Anterior cingulate cortex (tissue), 58 donors: ENCODE data around the gene ZCCHC4.

Experiments
- DNase-seq, 58 donors: peaks; one replicate each; lab custom pipeline; 2025; lab: John Stamatoyannopoulos, UW

Gene ZCCHC4

DNA sequence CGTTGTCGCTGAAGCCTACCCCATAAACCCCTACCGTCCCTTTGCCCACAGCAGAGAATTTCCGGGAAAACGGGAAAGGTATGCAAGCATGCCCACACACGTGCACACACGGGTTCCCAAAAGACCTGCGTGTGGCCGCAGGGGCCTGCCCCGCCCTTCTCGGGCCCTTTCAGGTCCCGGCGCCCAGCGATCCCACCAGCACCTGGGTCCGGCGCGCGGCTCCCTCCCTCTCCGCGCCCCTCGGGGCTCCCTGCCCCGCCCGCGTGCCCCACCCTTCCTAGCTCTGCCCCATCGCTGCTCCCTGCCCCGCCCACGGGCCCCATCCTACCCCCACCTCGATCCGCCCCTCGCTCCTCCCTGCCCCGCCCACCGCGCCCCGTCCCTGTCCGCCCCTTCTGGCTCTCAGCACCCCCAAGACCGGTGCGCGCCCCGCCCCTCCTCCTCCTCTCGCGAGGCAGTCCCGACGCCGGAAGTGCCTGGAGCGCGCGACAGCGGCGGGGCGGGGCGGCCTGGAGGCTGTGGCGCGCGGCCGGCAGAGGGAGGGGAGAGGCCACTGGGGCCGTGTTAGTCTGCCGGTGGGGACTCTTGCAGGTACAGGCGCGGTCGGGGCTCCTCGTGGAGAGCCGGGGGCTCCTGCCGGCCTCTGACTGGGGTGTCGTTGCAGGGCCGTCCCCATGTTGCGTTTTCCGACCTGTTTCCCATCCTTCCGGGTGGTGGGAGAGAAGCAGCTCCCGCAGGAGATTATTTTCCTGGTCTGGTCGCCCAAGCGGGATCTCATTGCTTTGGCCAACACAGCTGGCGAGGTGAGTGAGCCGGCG is 64.4 kb downstream of the ZCCHC4 start, which contains the start of gene ANAPC4:
TSS of gene ANAPC4 (plus strand) at position 510 of the 818 bp plus-strand sequence. CDS start at position 675, 165 bp downstream.
- peak; percentile 35 to 91 (median 82) for DNase-seq

DNA sequence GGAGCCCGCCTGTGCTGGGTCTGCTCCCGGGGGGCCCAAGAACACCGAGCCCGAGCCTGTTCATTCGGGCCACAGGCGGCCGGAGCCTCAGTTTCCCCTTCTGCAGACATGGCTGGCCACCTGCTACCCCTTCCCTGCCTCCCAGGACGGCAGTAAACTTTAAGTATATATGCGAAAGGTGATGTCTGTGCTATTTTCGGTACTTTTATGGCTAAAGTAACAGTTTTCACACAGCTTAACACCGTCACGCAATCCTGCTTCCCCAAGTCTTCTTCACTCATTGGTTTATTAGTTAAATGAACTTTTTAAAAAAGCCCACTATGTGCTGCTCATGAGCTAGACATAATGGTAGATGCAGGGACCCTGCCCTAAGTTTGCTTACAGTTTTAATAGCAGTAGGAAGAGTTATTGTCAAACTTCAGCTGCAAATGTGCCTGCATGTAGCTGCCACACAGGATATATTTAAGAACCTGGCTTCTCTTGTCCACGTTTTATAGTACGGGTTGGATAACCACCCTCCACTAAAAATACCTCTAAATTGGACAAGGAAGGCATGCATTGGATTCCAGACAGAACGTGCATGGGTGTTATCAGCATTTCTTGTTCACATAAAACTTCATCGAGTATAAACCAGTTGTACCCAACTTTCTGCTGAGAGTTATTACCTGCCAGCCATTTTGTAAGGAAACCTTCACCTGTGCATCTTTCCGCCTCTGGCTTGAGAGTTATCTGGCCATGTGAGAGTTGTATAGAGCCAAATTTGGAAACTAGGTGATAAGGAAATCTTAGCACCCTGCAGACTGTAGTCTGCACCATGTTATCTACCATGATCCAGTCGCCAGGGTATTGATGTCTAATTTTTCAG is 65.2 kb downstream of the ZCCHC4 start:
- peak in 2 of 58 donors; percentile 27 to 73 for DNase-seq

DNA sequence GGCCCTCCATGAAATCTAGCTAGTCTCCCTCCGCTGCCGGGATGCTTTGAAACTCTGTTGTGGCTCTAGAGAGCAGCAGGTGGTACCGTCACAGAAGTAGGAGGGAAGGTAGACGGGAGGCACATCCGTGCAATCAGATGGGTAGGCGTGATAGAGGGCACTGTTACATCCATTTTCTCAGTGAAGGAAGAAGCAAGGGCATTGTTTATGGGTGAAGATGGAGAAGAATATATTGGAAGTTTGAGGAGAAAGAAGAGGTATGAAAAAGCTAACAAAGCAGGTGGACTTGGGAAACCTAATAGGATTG is 65.8 kb downstream of the ZCCHC4 start:
- DNase-seq: no peak

DNA sequence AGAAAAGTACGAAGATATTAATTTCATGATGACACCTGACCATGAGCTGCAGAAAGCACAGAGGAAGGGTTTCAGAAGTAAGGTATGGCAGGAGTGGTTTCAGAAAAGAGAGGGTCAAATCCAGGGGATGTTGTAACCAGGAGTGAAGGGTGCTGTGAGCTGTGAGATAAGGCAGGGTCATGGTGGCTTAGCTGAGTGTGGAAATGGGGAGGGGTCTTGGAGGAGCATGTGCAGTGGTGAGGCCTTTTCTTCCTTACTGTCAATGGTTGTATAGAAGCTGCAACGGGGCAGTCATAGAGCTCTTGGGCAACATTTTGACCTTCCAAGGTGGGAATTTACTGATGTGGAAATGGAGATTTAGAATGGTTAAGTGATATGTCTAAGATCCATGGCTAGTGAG is 67.0 kb downstream of the ZCCHC4 start:
- no peak for DNase-seq

DNA sequence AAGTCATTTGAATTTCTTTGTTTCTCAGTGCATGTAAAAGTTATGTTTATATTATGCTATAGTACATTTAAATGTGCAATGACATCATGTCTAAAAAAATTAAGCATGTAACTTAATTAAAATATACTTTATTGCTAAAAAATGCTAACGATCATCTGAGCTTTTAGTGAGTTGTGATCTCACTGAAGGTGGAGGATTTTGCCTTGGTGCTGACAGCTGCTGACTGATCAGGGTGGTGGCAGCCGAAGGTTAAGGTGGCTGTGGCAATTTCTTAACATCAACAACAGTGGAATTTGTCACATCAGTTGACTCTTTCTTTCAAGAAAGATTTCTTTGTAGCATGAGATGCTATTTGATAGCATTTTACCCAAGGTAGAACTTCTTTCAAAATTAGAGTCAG is 71.1 kb downstream of the ZCCHC4 start:
- DNase-seq: no peak

DNA sequence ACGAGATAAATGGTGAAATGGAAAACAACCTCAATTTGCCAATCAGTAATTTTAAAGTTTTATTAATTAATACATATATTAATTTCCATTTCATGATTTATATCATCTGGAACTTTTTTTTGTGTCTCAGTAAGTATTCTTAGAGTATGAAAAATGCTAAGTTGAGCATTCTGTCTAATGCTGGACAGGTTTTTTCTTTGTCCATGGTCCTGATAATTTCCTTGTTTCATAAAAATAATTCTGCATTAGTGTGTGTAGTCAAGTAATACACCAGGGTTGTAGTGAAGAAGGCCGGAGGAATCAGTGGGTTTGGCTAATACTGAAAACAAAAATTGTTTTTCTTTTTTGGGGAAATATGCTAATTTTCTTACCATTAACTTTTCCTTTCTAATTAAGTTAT is 74.4 kb downstream of the ZCCHC4 start:
- no peak for DNase-seq

DNA sequence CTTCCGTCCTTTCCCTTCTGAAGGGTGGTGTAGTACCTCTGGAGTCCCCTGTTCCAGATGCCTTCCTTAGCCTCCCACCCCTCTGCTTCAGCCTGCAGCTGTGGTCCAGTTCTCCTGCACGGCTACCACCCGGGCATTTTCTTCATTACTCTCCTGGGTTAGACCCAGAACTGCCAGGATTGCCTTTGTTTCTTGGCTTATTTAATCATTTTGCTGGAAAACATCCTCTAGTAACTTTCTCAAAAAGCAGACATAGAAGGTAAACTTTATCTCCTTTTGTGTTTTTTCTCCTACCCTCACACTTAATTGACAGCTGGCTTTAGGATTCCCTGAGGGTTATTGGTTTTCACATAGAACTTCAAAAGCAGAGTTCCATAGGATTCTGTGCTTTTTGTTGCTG is 84.7 kb downstream of the ZCCHC4 start:
- no peak for DNase-seq

DNA sequence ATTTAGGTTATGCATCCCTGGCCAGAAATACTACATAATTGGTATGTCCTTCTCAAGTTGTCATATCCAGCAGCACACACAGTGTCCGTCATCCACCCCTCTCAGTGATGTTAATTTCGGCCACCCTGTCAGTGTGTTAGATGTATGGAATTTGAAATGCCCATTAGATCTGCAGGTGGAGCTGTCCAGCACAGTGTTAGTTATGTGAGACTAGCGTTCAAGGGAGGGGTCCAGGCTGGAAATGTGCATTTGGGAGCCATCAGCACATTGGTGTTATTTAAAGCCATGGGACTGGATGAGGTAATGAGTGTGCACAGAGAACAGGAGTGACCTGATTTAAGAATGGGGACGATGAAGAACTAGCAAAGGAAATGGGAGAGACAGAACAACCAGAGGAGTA is 86.9 kb downstream of the ZCCHC4 start:
- DNase-seq: peak in 2 of 58 donors; percentile 4 to 20

DNA sequence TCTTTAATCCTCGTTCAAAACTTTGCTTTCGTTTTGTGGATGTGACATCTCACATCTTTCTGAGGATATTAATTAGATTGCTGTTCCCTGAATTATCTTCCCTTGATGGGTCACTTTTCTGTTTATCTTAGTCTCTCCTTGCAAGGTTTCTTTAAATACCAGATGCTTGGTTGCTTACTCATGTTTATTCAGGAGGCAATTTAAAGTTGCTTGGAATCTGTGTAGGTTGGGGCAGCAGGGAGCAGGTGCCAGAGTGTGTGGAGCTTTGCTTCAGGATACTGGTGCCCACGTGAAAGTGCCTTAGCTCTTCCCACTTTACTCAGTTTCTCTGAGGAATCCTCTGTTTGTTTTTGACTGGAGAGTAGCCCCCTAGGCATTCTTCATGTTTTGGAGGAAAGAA is 88.5 kb downstream of the ZCCHC4 start:
- DNase-seq: no peak

DNA sequence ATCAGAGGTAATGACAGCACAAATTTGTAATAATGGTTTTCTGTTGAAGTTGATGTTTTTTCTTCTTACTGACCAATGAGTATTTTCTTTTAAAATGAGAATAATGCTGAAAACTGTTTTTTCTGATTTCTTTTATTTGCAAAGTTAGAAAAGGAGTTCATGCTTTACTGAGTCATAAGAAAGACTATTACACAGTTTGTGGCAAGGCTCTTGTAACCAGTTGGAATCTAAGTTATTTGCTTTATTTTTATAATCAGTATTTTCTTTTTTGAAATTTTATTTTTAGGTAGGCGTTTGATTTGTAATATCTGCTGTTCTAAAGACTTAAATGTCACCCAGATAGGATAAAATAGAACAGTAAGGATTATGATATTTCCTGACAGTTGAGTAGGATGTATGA is 89.9 kb downstream of the ZCCHC4 start:
- DNase-seq: no peak

DNA sequence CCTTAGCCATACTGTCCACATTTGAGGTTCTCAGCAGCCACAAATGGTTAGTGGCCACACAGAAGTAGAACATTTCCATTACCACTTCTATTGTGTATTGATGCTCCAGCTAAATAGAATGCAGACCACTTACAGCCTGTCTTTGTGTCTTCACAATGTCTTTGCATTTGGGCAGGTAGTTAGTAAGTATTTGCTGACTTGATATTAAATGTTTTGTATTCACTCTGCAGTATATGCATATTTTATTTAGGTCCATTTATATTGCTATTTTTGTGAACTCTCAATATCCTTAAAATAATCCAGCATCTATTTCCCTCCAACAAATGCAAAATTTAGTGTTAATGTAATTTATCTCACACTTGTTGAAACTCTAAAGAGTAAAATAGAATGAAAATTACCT is 91.1 kb downstream of the ZCCHC4 start:
- DNase-seq: no peak

DNA sequence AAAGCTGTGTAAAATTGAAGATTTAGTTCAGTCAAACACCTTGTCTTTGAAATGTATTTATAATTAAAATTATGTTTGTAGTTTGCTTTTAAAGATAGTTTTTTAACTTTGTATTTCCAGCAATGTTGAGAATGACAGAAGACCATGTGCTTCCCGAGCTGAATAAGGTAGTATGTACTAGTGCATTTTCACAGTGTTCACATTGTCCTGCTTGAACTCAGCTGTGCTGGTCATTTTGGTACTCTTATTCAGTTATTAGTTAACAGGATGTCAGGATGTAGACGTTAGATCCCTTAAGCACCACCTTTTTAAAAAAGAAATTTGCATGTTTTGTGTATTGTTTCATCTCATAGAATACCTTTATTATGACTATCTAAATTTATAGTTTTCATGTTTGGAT is 92.9 kb downstream of the ZCCHC4 start:
- DNase-seq: no peak

DNA sequence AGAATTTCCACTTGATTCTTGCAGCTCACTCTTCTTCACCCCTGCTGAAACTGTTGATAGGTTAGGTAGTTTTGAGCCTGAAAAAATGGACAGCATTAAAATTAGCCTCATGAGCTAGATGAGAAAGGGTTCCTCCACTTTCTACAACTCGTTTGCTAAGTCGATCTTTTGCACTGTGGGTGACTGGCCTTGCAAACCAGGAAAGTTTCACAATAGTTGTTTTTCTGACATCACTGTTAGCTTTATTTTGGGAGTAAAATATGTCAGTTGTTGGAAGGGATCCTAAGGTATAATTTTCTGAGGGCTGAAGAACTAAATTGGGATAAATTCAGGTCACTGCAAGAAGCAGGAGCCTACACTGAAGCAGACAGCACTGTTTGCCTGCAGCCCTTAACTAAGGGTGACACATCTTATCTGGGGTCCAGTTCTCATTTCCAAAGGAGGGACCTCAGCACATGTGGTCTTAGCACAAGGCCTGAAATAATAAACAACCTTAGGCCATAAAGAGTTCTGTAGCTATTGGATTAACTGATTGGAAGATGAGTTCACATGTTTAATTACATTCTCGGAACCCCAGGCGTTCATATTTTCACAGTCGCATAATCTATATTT is 93.6 kb downstream of the ZCCHC4 start:
- DNase-seq: no peak

DNA sequence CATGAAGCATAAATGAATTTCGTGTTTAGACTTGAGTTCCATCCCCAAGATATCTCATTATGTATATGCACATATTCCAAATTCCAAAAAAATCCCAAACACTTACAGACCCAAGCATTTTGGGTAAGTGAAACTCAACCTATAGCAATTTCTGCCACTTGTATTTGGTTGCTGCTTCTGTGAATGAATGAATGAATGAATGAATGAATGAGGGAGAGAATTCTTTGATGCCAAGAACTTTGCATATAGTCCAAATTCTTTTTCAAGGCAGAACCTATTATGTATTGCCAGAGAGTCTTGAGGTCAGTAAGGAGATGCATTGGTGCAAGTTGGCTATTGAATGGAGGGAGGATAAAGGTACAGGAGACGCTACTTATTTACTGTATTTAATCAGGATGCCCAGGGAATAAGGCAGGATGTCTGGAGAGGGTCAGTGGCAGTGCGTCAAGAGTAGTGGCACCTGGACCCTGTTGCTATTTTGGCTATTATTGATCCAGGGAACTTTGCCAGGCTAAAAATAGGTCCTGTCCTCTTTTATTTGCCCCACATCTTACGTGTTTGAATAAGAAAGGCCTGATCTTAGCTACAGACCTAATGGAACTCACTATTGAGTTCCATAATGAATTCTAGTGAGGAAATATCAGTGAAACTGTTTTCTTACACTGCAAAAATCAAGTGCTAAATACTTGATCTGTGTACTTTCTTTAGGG is 98.4 kb downstream of the ZCCHC4 start:
- no peak for DNase-seq

DNA sequence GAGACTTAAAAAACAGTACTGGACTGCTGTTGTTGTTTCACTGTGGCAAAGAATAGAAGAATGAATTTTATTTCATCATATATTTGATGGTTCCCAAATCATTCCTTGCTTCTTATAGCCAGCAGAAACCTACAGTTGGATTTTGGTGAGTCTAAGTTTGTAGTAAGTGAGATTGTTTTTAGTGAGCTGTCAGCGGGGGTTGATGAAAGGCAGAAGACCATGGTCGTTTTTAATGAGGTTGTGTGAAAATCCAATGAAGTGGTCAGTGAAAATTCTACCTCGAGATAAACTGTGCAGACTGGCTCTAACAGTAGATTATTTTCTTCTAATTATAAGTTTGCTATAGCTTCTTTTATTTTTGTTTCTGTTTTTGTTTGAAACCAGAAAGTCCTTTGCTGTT is 100.7 kb downstream of the ZCCHC4 start:
- DNase-seq: no peak

DNA sequence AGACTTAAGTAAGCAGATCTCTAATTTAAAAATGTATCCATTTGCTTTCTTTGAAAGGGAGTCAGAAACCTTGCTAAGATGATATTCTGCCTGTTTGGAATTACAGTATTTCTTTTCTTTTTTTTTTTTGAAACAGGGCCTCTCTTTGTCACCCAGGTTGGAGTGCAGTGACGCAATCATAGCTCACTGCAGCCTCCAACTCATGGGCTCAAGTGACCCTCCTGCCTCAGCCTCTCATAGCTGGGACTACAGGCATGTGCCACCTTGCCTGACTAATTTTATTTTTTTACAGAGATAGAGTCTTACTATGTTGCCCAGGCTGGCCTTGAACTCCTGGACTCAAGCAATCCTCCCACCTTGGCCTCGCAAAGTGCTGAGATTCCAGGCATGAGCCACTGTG is 104.4 kb downstream of the ZCCHC4 start:
- no peak for DNase-seq
